Activated T-cell treated with anti-CD3 and anti-CD28 coated beads, Interleukin-2, amount 50 U/mL, for 1 hour (primary cell): ENCODE data around the gene GPR108.

Experiments
- DNase-seq: peaks from one replicate; pipeline ENCODE4 v3.0.0-alpha.2; 2020

The GPR108 gene

GRCh38 chr19:6700586-6701316 lies 36.6 kb downstream of the GPR108 start:
- DNase-seq = no peak

- DNase-seq = no peak
These were observed 37.4 kb downstream of the GPR108 start for GRCh38 chr19:6699935-6700334.

- DNase-seq = no peak
These were observed 40.1 kb downstream of the GPR108 start for GRCh38 chr19:6697291-6697690.

- no peak for DNase-seq
These were observed 41.0 kb downstream of the GPR108 start for GRCh38 chr19:6696239-6696820.

- DNase-seq = no peak
These were observed 43.1 kb downstream of the GPR108 start for GRCh38 chr19:6694147-6694815.

- no peak for DNase-seq
These were observed 43.7 kb downstream of the GPR108 start for GRCh38 chr19:6693681-6694080.

- DNase-seq = no peak
These were observed 44.3 kb downstream of the GPR108 start for GRCh38 chr19:6693056-6693471.

- no peak for DNase-seq
These were observed 45.4 kb downstream of the GPR108 start for GRCh38 chr19:6692027-6692426.

GRCh38 chr19:6691342-6691741 lies 46.0 kb downstream of the GPR108 start:
- no peak for DNase-seq

GRCh38 chr19:6690160-6690885 lies 47.1 kb downstream of the GPR108 start:
- DNase-seq = no peak

- no peak for DNase-seq
These were observed 50.3 kb downstream of the GPR108 start for GRCh38 chr19:6687114-6687513.

- DNase-seq = no peak
These were observed 50.8 kb downstream of the GPR108 start for GRCh38 chr19:6686628-6686975.

GRCh38 chr19:6685962-6686627 lies 51.3 kb downstream of the GPR108 start:
- DNase-seq = no peak

- no peak for DNase-seq
These were observed 51.9 kb downstream of the GPR108 start for GRCh38 chr19:6685482-6685881.

- DNase-seq = no peak
These were observed 53.4 kb downstream of the GPR108 start for GRCh38 chr19:6683971-6684370.

GRCh38 chr19:6682607-6683128 lies 54.7 kb downstream of the GPR108 start:
- DNase-seq = no peak

- no peak for DNase-seq
These were observed 57.2 kb downstream of the GPR108 start for GRCh38 chr19:6680141-6680540.
